GM18907 (cell line): ENCODE data around the gene PRICKLE3.
A peak's percentile ranks its signal among the peaks of the same experiment; 100 is the strongest.
"Not testable (repeated sequence)": the region's sequence is repeated elsewhere in the genome, so short reads cannot be mapped to it uniquely, and the experiment has no call there.

ENCODE experiments used
- ATAC-seq: cut with Tn5 transposase; IDR thresholded peaks from one replicate; pipeline ENCODE4 v1.9.1; 2021; ENCODE audit warnings: mild to moderate bottlenecking, moderate library complexity; ENCODE audit not compliant: unreplicated experiment

Gene PRICKLE3

GRCh38 chrX:49183701-49184281 is 2.4 kb downstream of the PRICKLE3 start:
- no peak for ATAC-seq

- no peak for ATAC-seq
These were observed 6.8 kb downstream of the PRICKLE3 start for GRCh38 chrX:49179358-49179757.

- no peak for ATAC-seq
These were observed 7.6 kb downstream of the PRICKLE3 start for GRCh38 chrX:49178537-49178936.

- no peak for ATAC-seq
These were observed 8.2 kb downstream of the PRICKLE3 start for GRCh38 chrX:49177873-49178480.

GRCh38 chrX:49177338-49177833 is 8.8 kb downstream of the PRICKLE3 start:
- ATAC-seq: no peak

- no peak for ATAC-seq
These were observed 9.5 kb downstream of the PRICKLE3 start for GRCh38 chrX:49176421-49177326.

- ATAC-seq: no peak
These were observed 10.5 kb downstream of the PRICKLE3 start for GRCh38 chrX:49175435-49176274.

GRCh38 chrX:49174723-49175122 is 11.4 kb downstream of the PRICKLE3 start:
- no peak for ATAC-seq

GRCh38 chrX:49173544-49173943 is 12.6 kb downstream of the PRICKLE3 start:
- ATAC-seq: not testable (repeated sequence)

GRCh38 chrX:49172280-49172780 is 13.8 kb downstream of the PRICKLE3 start:
- ATAC-seq: peak; percentile 72

- peak; percentile 34 for ATAC-seq
These were observed 14.4 kb downstream of the PRICKLE3 start, which contains the start of gene PLP2 for GRCh38 chrX:49171752-49172279. Gene PLP2, plus strand, starts transcription at chrX:49171898. Its CDS starts 103 bp downstream, at chrX:49172001.

GRCh38 chrX:49167740-49168108 is 18.4 kb downstream of the PRICKLE3 start:
- no peak for ATAC-seq

GRCh38 chrX:49166914-49167739 is 19.0 kb downstream of the PRICKLE3 start:
- peak; percentile 35 for ATAC-seq

- peak; percentile 58 for ATAC-seq
These were observed 20.0 kb downstream of the PRICKLE3 start for GRCh38 chrX:49165901-49166881.

- no peak for ATAC-seq
These were observed 21.4 kb downstream of the PRICKLE3 start for GRCh38 chrX:49164589-49165360.

- peak; percentile 38 for ATAC-seq
These were observed 22.4 kb downstream of the PRICKLE3 start for GRCh38 chrX:49163555-49164419.
